ENCODE data around the gene EFCAB13. TPM values are rescaled to one million over a fixed set of nuclear protein-coding genes. Genes with fewer than 3 reads are reported as not detected.
A peak's percentile ranks its signal among the peaks of the same experiment; 100 is the strongest.

The EFCAB13 gene
- total and polyA plus RNA-seq, 4 donors = 0.80 to 2.9 (median 2.3) TPM

- TF ChIP-seq, protein P1, sequence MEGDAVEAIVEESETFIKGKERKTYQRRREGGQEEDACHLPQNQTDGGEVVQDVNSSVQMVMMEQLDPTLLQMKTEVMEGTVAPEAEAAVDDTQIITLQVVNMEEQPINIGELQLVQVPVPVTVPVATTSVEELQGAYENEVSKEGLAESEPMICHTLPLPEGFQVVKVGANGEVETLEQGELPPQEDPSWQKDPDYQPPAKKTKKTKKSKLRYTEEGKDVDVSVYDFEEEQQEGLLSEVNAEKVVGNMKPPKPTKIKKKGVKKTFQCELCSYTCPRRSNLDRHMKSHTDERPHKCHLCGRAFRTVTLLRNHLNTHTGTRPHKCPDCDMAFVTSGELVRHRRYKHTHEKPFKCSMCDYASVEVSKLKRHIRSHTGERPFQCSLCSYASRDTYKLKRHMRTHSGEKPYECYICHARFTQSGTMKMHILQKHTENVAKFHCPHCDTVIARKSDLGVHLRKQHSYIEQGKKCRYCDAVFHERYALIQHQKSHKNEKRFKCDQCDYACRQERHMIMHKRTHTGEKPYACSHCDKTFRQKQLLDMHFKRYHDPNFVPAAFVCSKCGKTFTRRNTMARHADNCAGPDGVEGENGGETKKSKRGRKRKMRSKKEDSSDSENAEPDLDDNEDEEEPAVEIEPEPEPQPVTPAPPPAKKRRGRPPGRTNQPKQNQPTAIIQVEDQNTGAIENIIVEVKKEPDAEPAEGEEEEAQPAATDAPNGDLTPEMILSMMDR (IDR thresholded peaks at IDR 0.05; ENCODE audit: low read depth, low read length, missing input control) = peak; percentile 89
- TF ChIP-seq, protein P2, sequence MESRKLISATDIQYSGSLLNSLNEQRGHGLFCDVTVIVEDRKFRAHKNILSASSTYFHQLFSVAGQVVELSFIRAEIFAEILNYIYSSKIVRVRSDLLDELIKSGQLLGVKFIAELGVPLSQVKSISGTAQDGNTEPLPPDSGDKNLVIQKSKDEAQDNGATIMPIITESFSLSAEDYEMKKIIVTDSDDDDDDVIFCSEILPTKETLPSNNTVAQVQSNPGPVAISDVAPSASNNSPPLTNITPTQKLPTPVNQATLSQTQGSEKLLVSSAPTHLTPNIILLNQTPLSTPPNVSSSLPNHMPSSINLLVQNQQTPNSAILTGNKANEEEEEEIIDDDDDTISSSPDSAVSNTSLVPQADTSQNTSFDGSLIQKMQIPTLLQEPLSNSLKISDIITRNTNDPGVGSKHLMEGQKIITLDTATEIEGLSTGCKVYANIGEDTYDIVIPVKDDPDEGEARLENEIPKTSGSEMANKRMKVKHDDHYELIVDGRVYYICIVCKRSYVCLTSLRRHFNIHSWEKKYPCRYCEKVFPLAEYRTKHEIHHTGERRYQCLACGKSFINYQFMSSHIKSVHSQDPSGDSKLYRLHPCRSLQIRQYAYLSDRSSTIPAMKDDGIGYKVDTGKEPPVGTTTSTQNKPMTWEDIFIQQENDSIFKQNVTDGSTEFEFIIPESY (IDR thresholded peaks at IDR 0.05) = no peak
- TF ChIP-seq FOXA1 (IDR thresholded peaks at IDR 0.05) = no peak
- TF ChIP-seq SP1 (IDR thresholded peaks at IDR 0.05) = no peak
- peak; percentile 96 to 98 for TF ChIP-seq RAD21 (IDR thresholded peaks at IDR 0.05)
- TF ChIP-seq RXRA (IDR thresholded peaks at IDR 0.05) = no peak
These were observed 8.1 kb upstream of the EFCAB13 start (continued) for GRCh38 chr17:47315451-47316266.

GRCh38 chr17:47316311-47316710 is 7.4 kb upstream of the EFCAB13 start:
- H3K9me3 ChIP-seq (ENCODE audit: control insufficient read depth in 4 of 4, low read length in 3 of 4) = no peaks in the 10 kb centered on the region
- no peaks in the 10 kb centered on the region for H3K27me3 ChIP-seq (ENCODE audit: control insufficient read depth in 4 of 4, insufficient read depth in 4 of 4, low read length in 3 of 4)
- TF ChIP-seq FOXA2 (IDR thresholded peaks at IDR 0.05) (peak; percentile 83), YY1 (IDR thresholded peaks at IDR 0.05) (peak; percentile 60), NR2F2 (IDR thresholded peaks at IDR 0.05) (peak; percentile 24), GABPA (IDR thresholded peaks at IDR 0.05 in 1 of 2, conservative IDR thresholded peaks at IDR 0.05 in 1 of 2) (peak in 1 of 2 donors; percentile 12), EGR1 (IDR thresholded peaks at IDR 0.05; ENCODE audit: low read depth in 2 of 2) (peak; percentile 63 to 94), JUND (IDR thresholded peaks at IDR 0.05) (peak; percentile 97 to 98), FOXA1 (IDR thresholded peaks at IDR 0.05) (peak; percentile 72), HNF4A (conservative IDR thresholded peaks at IDR 0.05) (peak; percentile 98 to 99), TAF1 (conservative IDR thresholded peaks at IDR 0.05) (peak; percentile 41), SP1 (IDR thresholded peaks at IDR 0.05) (peak; percentile 97), RXRA (IDR thresholded peaks at IDR 0.05) (peak; percentile 88 to 95), HNF4G (IDR thresholded peaks at IDR 0.05) (peak; percentile 94), RAD21 (IDR thresholded peaks at IDR 0.05) (peak; percentile 35 to 54)
- TF ChIP-seq, protein P3, sequence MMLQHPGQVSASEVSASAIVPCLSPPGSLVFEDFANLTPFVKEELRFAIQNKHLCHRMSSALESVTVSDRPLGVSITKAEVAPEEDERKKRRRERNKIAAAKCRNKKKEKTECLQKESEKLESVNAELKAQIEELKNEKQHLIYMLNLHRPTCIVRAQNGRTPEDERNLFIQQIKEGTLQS (IDR thresholded peaks at IDR 0.05) = peak; percentile 89
- TF ChIP-seq, protein P2 (IDR thresholded peaks at IDR 0.05) = peak; percentile 90
- TF ChIP-seq, protein P4, sequence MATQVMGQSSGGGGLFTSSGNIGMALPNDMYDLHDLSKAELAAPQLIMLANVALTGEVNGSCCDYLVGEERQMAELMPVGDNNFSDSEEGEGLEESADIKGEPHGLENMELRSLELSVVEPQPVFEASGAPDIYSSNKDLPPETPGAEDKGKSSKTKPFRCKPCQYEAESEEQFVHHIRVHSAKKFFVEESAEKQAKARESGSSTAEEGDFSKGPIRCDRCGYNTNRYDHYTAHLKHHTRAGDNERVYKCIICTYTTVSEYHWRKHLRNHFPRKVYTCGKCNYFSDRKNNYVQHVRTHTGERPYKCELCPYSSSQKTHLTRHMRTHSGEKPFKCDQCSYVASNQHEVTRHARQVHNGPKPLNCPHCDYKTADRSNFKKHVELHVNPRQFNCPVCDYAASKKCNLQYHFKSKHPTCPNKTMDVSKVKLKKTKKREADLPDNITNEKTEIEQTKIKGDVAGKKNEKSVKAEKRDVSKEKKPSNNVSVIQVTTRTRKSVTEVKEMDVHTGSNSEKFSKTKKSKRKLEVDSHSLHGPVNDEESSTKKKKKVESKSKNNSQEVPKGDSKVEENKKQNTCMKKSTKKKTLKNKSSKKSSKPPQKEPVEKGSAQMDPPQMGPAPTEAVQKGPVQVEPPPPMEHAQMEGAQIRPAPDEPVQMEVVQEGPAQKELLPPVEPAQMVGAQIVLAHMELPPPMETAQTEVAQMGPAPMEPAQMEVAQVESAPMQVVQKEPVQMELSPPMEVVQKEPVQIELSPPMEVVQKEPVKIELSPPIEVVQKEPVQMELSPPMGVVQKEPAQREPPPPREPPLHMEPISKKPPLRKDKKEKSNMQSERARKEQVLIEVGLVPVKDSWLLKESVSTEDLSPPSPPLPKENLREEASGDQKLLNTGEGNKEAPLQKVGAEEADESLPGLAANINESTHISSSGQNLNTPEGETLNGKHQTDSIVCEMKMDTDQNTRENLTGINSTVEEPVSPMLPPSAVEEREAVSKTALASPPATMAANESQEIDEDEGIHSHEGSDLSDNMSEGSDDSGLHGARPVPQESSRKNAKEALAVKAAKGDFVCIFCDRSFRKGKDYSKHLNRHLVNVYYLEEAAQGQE (IDR thresholded peaks at IDR 0.05) = peak; percentile 88
- TF ChIP-seq, protein P5, sequence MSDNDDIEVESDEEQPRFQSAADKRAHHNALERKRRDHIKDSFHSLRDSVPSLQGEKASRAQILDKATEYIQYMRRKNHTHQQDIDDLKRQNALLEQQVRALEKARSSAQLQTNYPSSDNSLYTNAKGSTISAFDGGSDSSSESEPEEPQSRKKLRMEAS (IDR thresholded peaks at IDR 0.05) = peak; percentile 78
- TF ChIP-seq, protein P1 (IDR thresholded peaks at IDR 0.05; ENCODE audit: low read depth, low read length, missing input control) = no peak
- no peaks in the 10 kb centered on the region for H3K36me3 ChIP-seq (ENCODE audit: control insufficient read depth in 4 of 4, insufficient read depth in 3 of 4, low read depth in 1 of 4, low read length in 3 of 4)
- peak overlapping the region in 1 of 2 donors; percentile 32 for H3K9ac ChIP-seq (ENCODE audit: low read depth in 1 of 2, low read length in 2 of 2)
- H3K27ac ChIP-seq (ENCODE audit: low read depth in 1 of 2, low read length in 2 of 2) = peak overlapping the region; percentile 81 to 91
- H3K4me3 ChIP-seq (ENCODE audit: low read depth in 1 of 3, low read length in 3 of 3) = peak overlapping the region in 1 of 3 donors; percentile 14
- DNase-seq (ENCODE audit: low spot score) = no peak
- WGBS = 13% methylated on average over 3 of the region's 3 CpGs
- peaks cover 3 to 18% (median 8%) of the 10 kb centered on the region in 4 donors for H3K4me1 ChIP-seq (ENCODE audit: control insufficient read depth in 4 of 4, insufficient read depth in 4 of 4, low read length in 3 of 4)

Data from liver (tissue), 9 donors.